Mesendoderm (in vitro differentiated cells): ENCODE results near the gene VLDLR.
A peak's percentile ranks its signal among the peaks of the same experiment; 100 is the strongest.

Experiments used
- DNase-seq: peaks from one replicate; pipeline ENCODE4 v3.0.0; 2013
- H2AK5ac ChIP-seq: 2 replicates; pipeline ENCODE4 v1.6.1; 2013; ENCODE audit warnings: low read length, inconsistent platforms
- H2BK120ac ChIP-seq: 2 replicates; pipeline ENCODE4 v1.6.1; 2013; ENCODE audit warnings: low read depth, mild to moderate bottlenecking, low read length, moderate library complexity, mixed read lengths
- H2BK15ac ChIP-seq: replicated peaks from 2 replicates; pipeline ENCODE4 v1.6.1; 2013; ENCODE audit warnings: low read depth, mild to moderate bottlenecking, moderate library complexity
- H2BK5ac ChIP-seq: 2 replicates; pipeline ENCODE4 v1.6.1; 2013; ENCODE audit warnings: low read length, inconsistent platforms
- H3K18ac ChIP-seq: 2 replicates; pipeline ENCODE4 v1.6.1; 2013; ENCODE audit warnings: mild to moderate bottlenecking, low read length, mixed read lengths
- H3K23ac ChIP-seq: one replicate; pipeline ENCODE4 v1.6.1; 2013; ENCODE audit warnings: low read length
- H3K27ac ChIP-seq: 2 replicates; pipeline ENCODE4 v1.5.1; 2013; ENCODE audit warnings: low read depth, mild to moderate bottlenecking, inconsistent platforms, low read length, moderate library complexity
- H3K27me3 ChIP-seq: 2 replicates; pipeline ENCODE4 v1.6.1; 2013; ENCODE audit warnings: low read length, control low read depth, mild to moderate bottlenecking, inconsistent platforms; ENCODE audit not compliant: insufficient read depth, poor library complexity
- H3K36me3 ChIP-seq: 2 replicates; pipeline ENCODE4 v1.6.1; 2013; ENCODE audit warnings: low read length, inconsistent platforms; ENCODE audit not compliant: control insufficient read depth, insufficient read depth
- H3K4ac ChIP-seq: one replicate; pipeline ENCODE4 v1.6.1; 2013; ENCODE audit warnings: low read depth, mild to moderate bottlenecking, low read length, moderate library complexity
- H3K4me1 ChIP-seq: 2 replicates; pipeline ENCODE4 v1.6.1; 2013; ENCODE audit warnings: low read depth, low read length, inconsistent platforms; ENCODE audit not compliant: control insufficient read depth
- H3K4me2 ChIP-seq: 2 replicates; pipeline ENCODE4 v1.6.1; 2013; ENCODE audit warnings: low read length
- H3K4me3 ChIP-seq: 2 replicates; pipeline ENCODE4 v1.5.1; 2013; ENCODE audit warnings: mild to moderate bottlenecking, low read length
- H3K56ac ChIP-seq: one replicate; pipeline ENCODE4 v1.6.1; 2013; ENCODE audit warnings: low read length
- H3K79me1 ChIP-seq: 2 replicates; pipeline ENCODE4 v1.6.1; 2013; ENCODE audit warnings: low read length, inconsistent platforms
- H3K79me2 ChIP-seq: 2 replicates; pipeline ENCODE4 v1.6.1; 2013; ENCODE audit warnings: mild to moderate bottlenecking, low read length; ENCODE audit not compliant: control insufficient read depth, insufficient read depth
- H3K9ac ChIP-seq: 2 replicates; pipeline ENCODE4 v1.6.1; 2013; ENCODE audit warnings: low read length, inconsistent platforms
- H4K5ac ChIP-seq: one replicate; pipeline ENCODE4 v1.6.1; 2013; ENCODE audit warnings: low read length
- H4K8ac ChIP-seq: one replicate; pipeline ENCODE4 v1.6.1; 2013; ENCODE audit warnings: low read depth, mild to moderate bottlenecking, control low read depth, low read length, moderate library complexity
- WGBS: extraction: QIAGEN DNeasy Blood & Tissue Kit; methylation state at CpG from one replicate; pipeline ENCODE4 v1.1.7; 2013; ENCODE audit warnings: low lambda C conversion rate, missing lambda C conversion rate; ENCODE audit not compliant: insufficient coverage; ENCODE audit errors: extremely low coverage; 5-methylcytosine and 5-hydroxymethylcytosine counted together

Gene VLDLR

DNA sequence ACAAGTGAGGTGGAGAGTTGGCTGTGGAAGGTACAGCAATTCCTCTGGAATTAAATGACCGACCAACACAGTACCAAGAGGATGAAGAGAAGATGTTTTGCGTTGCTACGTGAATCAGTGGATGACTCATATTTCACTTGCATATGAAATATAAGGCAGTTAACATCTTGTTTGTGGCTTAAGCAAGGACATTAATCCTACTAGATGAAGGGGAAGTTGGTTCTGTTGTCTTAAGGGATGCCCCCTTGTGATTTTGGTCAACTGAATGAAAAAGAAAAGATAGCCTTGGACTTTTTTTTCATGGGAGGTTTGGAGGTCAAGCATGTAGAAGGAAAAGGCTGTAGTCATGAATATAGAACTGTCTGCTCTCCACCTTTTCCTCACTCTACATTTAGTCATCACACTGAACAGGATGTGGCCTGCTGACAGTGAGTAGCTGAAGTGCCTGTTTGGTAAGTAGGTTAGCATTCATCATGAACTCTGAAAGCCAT, 33.9 kb downstream of the VLDLR start:
- H3K4me1 ChIP-seq, result peaks cover 7% of the 10 kb centered on the region
- H3K23ac ChIP-seq, result no peak overlapping the region
- no peak overlapping the region for H2BK120ac ChIP-seq
- H2AK5ac ChIP-seq, result no peak overlapping the region
- no peak overlapping the region for H2BK5ac ChIP-seq
- no peak overlapping the region for H3K18ac ChIP-seq
- H3K79me1 ChIP-seq, result no peaks in the 10 kb centered on the region
- no peak overlapping the region for H3K4me3 ChIP-seq
- no peaks in the 10 kb centered on the region for H3K79me2 ChIP-seq
- H3K4me2 ChIP-seq, result no peak overlapping the region
- no peak overlapping the region for H3K27ac ChIP-seq
- no peak overlapping the region for H4K5ac ChIP-seq
- H3K56ac ChIP-seq, result no peak overlapping the region
- WGBS, result no CpG with 5 or more reads among the region's 3 CpGs
- H4K8ac ChIP-seq, result no peak overlapping the region
- no peak for DNase-seq
- H2BK15ac ChIP-seq, result no peak overlapping the region
- H3K36me3 ChIP-seq, result peaks cover 11% of the 10 kb centered on the region
- H3K27me3 ChIP-seq, result no peaks in the 10 kb centered on the region
- H3K4ac ChIP-seq, result no peak overlapping the region
- H3K9ac ChIP-seq, result no peak overlapping the region

DNA sequence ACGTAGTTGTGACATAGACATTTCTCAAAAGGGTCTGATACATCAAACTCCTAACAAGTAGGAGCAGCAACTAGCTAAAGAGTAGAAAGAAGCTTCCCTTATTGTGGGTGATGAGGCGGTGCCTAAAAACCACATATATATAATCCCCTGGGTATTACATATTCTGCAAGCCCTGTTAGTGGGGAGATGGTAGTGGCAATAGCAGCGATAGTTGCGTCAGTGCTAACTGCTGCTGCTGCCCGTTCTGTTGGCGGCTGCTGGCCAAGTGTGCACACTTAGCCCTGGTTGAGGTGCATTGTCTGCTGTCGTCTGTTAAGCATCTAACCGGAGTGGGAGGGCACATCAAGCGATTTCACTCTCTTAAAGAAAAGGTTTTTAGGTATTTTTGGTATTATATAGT, 35.8 kb downstream of the VLDLR start:
- H2BK15ac ChIP-seq, result no peak overlapping the region
- H3K4me3 ChIP-seq, result no peak overlapping the region
- H3K56ac ChIP-seq, result no peak overlapping the region
- H3K27ac ChIP-seq, result no peak overlapping the region
- no peak overlapping the region for H3K9ac ChIP-seq
- H3K23ac ChIP-seq, result no peak overlapping the region
- H2BK120ac ChIP-seq, result no peak overlapping the region
- no peak overlapping the region for H3K4me2 ChIP-seq
- no peak overlapping the region for H4K8ac ChIP-seq
- no peak for DNase-seq
- no CpG with 5 or more reads among the region's 9 CpGs for WGBS
- H3K18ac ChIP-seq, result no peak overlapping the region
- H2BK5ac ChIP-seq, result no peak overlapping the region
- H3K79me2 ChIP-seq, result no peaks in the 10 kb centered on the region
- H3K79me1 ChIP-seq, result no peaks in the 10 kb centered on the region
- no peak overlapping the region for H3K4ac ChIP-seq
- H4K5ac ChIP-seq, result no peak overlapping the region
- no peak overlapping the region for H2AK5ac ChIP-seq
- H3K4me1 ChIP-seq, result peaks cover 7% of the 10 kb centered on the region
- peaks cover 4% of the 10 kb centered on the region for H3K36me3 ChIP-seq
- H3K27me3 ChIP-seq, result no peaks in the 10 kb centered on the region

DNA sequence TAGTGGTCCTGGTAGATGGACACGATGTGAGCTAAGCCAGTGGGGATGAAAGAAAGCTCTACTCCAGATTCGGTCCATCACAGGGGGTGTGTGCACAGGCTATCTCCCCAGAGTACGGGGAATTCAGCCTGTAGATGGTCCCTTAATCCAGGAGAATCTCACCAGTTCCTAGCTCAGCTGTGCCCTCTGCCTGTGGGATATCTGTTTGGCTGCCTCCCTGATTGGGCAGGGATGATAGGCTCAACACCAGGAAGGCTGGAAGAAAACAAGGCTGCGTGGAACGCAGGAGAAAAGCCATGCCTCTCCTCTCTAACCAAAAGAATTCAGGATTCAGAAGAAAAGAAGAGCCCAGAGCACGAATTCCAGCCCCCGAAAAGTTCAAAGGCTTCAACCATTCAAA, 40.9 kb downstream of the VLDLR start:
- no peak overlapping the region for H2BK120ac ChIP-seq
- DNase-seq, result peak; percentile 80
- no peaks in the 10 kb centered on the region for H3K79me1 ChIP-seq
- H3K4me1 ChIP-seq, result peaks cover 7% of the 10 kb centered on the region
- no peaks in the 10 kb centered on the region for H3K36me3 ChIP-seq
- H3K56ac ChIP-seq, result no peak overlapping the region
- H4K5ac ChIP-seq, result no peak overlapping the region
- H3K9ac ChIP-seq, result no peak overlapping the region
- no peak overlapping the region for H3K4me2 ChIP-seq
- H3K27ac ChIP-seq, result no peak overlapping the region
- no peaks in the 10 kb centered on the region for H3K27me3 ChIP-seq
- H3K23ac ChIP-seq, result no peak overlapping the region
- no peak overlapping the region for H3K18ac ChIP-seq
- H2AK5ac ChIP-seq, result no peak overlapping the region
- no peak overlapping the region for H3K4ac ChIP-seq
- no peak overlapping the region for H4K8ac ChIP-seq
- no peak overlapping the region for H2BK15ac ChIP-seq
- H3K4me3 ChIP-seq, result no peak overlapping the region
- no peaks in the 10 kb centered on the region for H3K79me2 ChIP-seq
- WGBS, result no CpG with 5 or more reads among the region's 7 CpGs
- no peak overlapping the region for H2BK5ac ChIP-seq

DNA sequence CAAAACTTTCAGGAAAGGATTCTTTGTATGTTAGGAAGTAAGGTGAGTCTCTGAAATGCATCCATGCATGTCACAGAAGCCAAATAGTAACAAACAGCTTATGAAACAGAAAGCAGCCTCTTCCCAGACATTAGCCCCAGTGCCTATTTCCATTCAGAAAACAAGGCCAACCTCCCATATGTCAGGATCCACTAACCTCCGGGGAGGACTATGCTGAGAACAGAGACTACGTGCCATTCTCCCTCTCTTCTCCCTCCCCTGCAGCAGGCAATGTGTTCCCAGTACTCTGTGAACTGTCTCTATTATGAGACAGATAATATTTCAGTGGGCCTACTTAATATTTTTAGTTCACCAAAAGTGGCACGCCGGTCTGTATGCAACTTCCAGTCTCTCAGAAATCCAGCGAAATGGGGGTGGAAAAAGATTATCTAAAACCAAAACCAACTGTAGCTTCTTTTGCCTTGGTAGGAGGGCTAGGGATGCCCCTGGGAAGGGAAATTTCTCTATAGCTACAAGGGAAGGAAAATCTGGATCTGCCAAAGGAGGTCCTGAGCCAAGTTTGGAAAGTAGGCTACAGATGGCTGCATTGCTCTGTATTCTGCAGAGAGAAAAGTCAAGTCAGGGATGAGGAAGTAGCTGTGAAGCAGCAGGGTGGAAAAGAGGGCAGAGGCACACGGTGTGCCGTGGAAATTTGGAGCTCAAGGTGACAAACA, 42.0 kb downstream of the VLDLR start:
- Histone ChIP-seq H3K56ac (no peak overlapping the region), H4K8ac (no peak overlapping the region), H3K9ac (no peak overlapping the region), H3K36me3 (no peaks in the 10 kb centered on the region), H3K4ac (no peak overlapping the region), H2BK120ac (no peak overlapping the region), H2BK5ac (no peak overlapping the region), H2BK15ac (no peak overlapping the region), H3K79me1 (no peaks in the 10 kb centered on the region), H4K5ac (no peak overlapping the region), H3K4me2 (no peak overlapping the region), H3K27ac (no peak overlapping the region), H3K27me3 (no peaks in the 10 kb centered on the region), H3K4me1 (peaks cover under 1% of the 10 kb centered on the region), H3K23ac (no peak overlapping the region), H2AK5ac (no peak overlapping the region), H3K79me2 (no peaks in the 10 kb centered on the region), H3K4me3 (no peak overlapping the region), H3K18ac (no peak overlapping the region)
- DNase-seq, result no peak
- WGBS, result no CpG with 5 or more reads among the region's 7 CpGs

DNA sequence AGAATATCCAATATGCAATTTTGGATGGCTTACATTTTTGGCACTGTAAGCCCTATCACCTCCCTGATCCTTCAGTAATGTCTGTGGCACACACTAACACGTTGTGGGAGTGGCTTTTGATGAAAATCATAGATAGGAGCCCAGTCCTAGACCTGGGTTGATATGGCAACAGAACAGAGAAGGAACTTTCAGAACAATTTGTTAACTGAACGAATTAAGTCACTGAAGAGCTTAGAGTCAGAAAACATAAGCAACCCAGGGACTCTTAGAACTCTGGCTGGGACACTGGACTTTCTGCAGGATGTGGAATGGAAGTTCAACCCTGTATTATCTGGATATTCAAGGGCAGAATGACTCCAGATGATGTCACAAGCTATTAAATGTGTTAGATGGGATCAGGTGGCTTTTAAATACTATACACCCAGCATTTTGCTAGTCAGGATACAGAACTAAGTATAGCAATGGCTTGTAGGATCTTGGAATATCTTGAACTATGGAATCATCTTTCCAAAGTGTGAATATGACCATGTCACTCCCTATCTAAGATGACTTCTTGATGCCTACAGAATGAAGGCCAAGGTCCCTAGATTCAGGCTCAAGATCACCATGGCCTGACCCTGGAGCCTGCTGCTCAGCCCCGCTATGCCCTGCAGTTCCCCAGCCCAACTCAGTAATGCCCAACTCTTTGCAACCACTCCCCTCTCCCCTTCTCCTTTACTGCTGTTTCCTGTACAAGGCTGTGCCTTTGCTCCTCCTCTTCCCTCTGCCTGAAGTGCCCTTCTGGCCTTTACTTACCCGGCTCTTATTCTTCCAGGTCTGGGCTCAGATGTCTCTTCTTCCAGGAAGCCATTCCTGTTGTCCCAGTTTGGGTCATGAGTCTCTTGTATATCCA, 42.8 kb downstream of the VLDLR start:
- H2BK15ac ChIP-seq, result no peak overlapping the region
- no peaks in the 10 kb centered on the region for H3K27me3 ChIP-seq
- H2BK120ac ChIP-seq, result no peak overlapping the region
- H3K23ac ChIP-seq, result no peak overlapping the region
- no peak overlapping the region for H3K4me3 ChIP-seq
- H2AK5ac ChIP-seq, result no peak overlapping the region
- no peaks in the 10 kb centered on the region for H3K79me2 ChIP-seq
- no peak overlapping the region for H2BK5ac ChIP-seq
- H3K56ac ChIP-seq, result no peak overlapping the region
- WGBS, result no CpG with 5 or more reads among the region's 4 CpGs
- H3K4me1 ChIP-seq, result no peaks in the 10 kb centered on the region
- no peak overlapping the region for H3K4ac ChIP-seq
- no peak overlapping the region for H3K18ac ChIP-seq
- H3K79me1 ChIP-seq, result no peaks in the 10 kb centered on the region
- H3K27ac ChIP-seq, result no peak overlapping the region
- no peak overlapping the region for H4K8ac ChIP-seq
- H4K5ac ChIP-seq, result no peak overlapping the region
- DNase-seq, result no peak
- H3K36me3 ChIP-seq, result no peaks in the 10 kb centered on the region
- no peak overlapping the region for H3K4me2 ChIP-seq
- no peak overlapping the region for H3K9ac ChIP-seq
